Erythroblast (primary cell): Measurements from ENCODE around the gene ALDH6A1.

Experiments
- GATA1 ChIP-seq: IDR thresholded peaks from 2 replicates; pipeline ENCODE4 v1.6.1; 2011; ENCODE audit warnings: low read depth, mild to moderate bottlenecking, control low read depth, low read length, moderate library complexity
- POLR2A ChIP-seq: IDR thresholded peaks from 2 replicates; pipeline ENCODE4 v1.6.1; 2011; ENCODE audit warnings: mild to moderate bottlenecking, low read length

DNA sequence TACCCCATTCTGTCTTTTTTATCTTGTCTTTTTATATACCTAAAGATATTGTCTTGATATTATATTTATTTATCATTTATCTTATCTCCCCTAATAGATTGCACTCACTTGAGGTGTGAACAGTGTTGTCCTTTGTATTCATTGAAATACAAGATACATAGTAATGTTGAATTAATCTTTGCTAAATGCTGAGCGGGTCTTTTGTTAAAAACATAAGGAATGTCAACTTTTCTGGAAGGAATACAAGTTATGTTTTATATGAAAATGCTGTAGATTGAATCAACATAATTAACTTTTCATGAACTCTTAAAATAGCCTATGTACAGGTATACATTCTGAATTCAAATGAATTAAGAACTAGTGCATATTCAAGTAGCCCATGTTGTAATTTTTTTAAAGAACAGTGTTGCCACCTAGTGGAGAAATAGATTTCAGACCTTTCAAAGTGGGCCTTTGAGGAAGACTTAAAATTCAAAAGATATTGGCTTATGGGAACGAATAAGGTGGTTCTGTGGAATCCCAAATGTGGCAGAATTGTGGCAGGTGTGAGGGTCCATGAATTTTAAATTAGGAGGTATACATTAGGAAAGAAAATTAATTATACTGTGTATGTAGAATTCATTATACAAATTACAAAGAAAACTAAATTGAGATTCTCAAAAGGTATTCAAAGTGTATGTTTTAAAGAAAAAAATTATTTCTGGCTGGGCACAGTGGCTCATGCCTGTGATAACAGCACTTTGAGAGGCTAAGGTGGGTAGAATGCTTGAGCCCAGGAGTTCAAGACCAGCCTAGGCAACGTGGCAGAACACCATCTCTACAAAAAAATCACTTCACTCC, 46.0 kb downstream of the ALDH6A1 start:
- TF ChIP-seq POLR2A, result no peak
- TF ChIP-seq GATA1, result no peak
